ENCODE measurements around the gene ITGA3. TPM values are rescaled to one million over a fixed set of nuclear protein-coding genes. Genes with fewer than 3 reads are reported as not detected.
A peak's percentile ranks its signal among the peaks of the same experiment; 100 is the strongest.

Gene ITGA3
- total RNA-seq, 4 donors from 2014 or later = 44.4 to 86.3 (median 77.0) TPM

DNA sequence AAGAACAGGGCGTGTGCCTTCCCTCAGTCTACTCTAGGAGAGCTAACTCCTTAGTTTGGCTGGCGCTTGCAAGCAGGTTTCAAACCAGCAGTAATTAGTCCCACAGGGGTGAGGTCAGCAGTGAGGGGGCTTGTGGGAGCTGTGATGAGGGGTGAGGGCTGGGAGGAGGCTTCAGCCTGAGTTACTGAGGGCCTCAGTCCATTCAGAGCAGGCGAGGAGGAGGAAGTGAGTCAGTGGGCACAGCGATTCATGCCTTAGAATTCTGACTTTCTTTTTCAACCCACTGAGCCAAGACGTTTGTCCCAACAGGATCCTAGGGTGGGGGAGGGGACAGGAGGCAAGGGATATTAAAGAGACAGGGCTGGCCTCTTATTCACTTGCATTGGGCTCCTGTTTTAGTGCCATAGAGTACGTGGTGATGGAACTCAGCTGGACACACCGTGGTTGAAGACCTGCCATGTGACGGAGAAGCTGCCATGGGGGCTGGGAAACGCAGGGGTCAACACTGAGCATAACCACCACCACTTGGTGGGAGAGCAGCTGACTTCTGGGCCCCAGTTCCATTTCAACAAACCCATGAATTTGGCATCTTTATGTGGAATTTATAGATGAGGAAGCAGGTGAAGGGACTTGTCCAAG lies 8.3 kb upstream of the ITGA3 start:
- WGBS, 2 donors = 25 to 42% methylated on average over 4 to 6 of the region's 9 CpGs
- DNase-seq = no peak
- intact Hi-C loops (cut with DNase I) = no loop called here
- Histone ChIP-seq H3K4me1 (peaks cover 13 to 71% (median 49%) of the 10 kb centered on the region in 3 donors), H3K27ac (peak overlapping the region in 3 of 4 donors; percentile 42 to 61 (median 54)), H3K9me3 (no peaks in the 10 kb centered on the region), H3K27me3 (no peaks in the 10 kb centered on the region), H3K4me3 (no peak overlapping the region), H3K36me3 (no peaks in the 10 kb centered on the region)
- TF ChIP-seq, protein P1, sequence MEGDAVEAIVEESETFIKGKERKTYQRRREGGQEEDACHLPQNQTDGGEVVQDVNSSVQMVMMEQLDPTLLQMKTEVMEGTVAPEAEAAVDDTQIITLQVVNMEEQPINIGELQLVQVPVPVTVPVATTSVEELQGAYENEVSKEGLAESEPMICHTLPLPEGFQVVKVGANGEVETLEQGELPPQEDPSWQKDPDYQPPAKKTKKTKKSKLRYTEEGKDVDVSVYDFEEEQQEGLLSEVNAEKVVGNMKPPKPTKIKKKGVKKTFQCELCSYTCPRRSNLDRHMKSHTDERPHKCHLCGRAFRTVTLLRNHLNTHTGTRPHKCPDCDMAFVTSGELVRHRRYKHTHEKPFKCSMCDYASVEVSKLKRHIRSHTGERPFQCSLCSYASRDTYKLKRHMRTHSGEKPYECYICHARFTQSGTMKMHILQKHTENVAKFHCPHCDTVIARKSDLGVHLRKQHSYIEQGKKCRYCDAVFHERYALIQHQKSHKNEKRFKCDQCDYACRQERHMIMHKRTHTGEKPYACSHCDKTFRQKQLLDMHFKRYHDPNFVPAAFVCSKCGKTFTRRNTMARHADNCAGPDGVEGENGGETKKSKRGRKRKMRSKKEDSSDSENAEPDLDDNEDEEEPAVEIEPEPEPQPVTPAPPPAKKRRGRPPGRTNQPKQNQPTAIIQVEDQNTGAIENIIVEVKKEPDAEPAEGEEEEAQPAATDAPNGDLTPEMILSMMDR (IDR thresholded peaks at IDR 0.05) = no peak
- no peak for TF ChIP-seq POLR2A (IDR thresholded peaks at IDR 0.05)

DNA sequence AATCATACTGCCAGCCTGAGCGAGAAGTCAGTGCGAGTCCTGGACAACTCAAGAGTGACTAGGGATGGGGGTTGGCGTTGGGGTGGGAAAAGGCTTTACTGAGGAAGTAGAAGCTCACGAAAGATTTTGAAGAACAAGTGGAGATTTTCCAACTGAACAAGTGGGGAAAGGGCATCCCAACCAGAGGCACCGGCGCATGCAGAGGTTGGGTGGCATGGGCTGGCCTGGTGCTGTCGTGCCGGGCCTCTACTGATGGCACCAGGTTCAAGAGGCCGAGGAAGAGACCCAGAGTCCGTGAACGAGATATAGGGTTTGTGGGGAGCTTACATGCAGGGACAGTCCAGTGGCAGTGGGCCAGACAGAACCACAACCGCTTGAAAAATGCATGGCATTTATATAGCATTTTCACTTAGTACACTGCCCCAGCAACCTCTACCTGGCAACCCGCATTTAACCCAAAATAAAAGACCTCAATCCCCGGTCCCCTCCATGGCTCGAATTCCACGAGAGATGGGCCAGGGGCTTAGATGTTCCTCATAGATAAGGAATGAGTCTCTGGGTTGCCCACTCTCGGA lies 7.7 kb upstream of the ITGA3 start:
- Histone ChIP-seq H3K9me3 (no peaks in the 10 kb centered on the region), H3K36me3 (no peaks in the 10 kb centered on the region), H3K27me3 (no peaks in the 10 kb centered on the region), H3K4me1 (peaks cover 19 to 74% (median 51%) of the 10 kb centered on the region in 3 donors), H3K4me3 (no peak overlapping the region), H3K27ac (peak overlapping the region in 1 of 4 donors; percentile 54)
- no peak for DNase-seq
- 91 to 98% methylated on average over 8 to 16 of the region's 17 CpGs for WGBS, 2 donors
- intact Hi-C loops (cut with DNase I) = no loop called here
- no peak for TF ChIP-seq POLR2A (IDR thresholded peaks at IDR 0.05)
- TF ChIP-seq, protein P1 (IDR thresholded peaks at IDR 0.05) = no peak

DNA sequence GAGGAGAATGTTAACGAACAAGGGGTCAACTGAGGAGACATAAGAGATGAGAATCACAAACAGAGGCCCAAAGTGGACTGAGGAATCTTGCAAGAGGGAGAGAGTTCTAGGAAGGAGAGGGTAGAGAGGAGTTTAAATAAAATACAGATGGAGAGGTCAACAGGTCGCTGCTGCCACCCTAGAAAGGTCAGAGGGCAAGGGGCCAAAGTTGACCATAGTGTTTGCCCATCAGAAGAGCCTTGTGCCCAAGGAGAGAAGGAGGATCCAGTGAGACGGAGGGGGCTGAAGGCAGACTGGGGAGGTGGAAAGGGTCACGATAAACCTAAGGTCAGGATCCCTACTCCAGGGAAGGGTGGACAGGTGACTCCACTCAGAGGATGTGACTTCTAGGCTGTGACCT lies 6.9 kb upstream of the ITGA3 start:
- Histone ChIP-seq H3K9me3 (no peaks in the 10 kb centered on the region), H3K36me3 (no peaks in the 10 kb centered on the region), H3K4me3 (no peak overlapping the region), H3K4me1 (peaks cover 19 to 76% (median 58%) of the 10 kb centered on the region in 3 donors), H3K27ac (no peak overlapping the region), H3K27me3 (no peaks in the 10 kb centered on the region)
- no peak for DNase-seq
- intact Hi-C loops (cut with DNase I) = no loop called here
- no peak for TF ChIP-seq POLR2A (IDR thresholded peaks at IDR 0.05)
- TF ChIP-seq, protein P1 (IDR thresholded peaks at IDR 0.05) = no peak
- 82 to 88% methylated on average over 4 of the region's 4 CpGs for WGBS, 2 donors

DNA sequence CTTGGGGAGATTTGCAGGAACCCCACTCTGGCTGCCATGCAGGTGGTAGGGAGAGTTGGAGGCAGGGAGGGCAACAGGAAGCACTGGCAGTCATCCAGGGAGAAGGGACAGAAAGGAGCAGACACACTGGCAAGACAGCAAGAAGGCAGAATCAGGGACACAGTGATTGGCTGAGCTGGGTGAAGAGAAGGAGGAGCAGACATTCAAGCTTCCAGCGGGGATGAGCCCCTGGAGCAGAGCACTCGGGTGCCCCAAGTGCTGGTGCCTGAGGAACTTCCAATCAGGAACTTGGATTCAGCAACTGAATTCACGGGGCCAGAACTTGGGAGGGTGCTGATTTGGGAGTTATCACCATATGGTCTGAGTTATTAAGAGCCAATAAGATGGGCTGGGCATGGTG lies 6.3 kb upstream of the ITGA3 start:
- Histone ChIP-seq H3K27me3 (no peaks in the 10 kb centered on the region), H3K36me3 (no peaks in the 10 kb centered on the region), H3K4me1 (peaks cover 20 to 76% (median 61%) of the 10 kb centered on the region in 3 donors), H3K4me3 (no peak overlapping the region), H3K27ac (no peak overlapping the region), H3K9me3 (no peaks in the 10 kb centered on the region)
- TF ChIP-seq, protein P1 (IDR thresholded peaks at IDR 0.05) = no peak
- TF ChIP-seq POLR2A (IDR thresholded peaks at IDR 0.05) = no peak
- DNase-seq = no peak
- WGBS, 2 donors = 63 to 69% methylated on average over 3 of the region's 3 CpGs
- intact Hi-C loops (cut with DNase I) = no loop called here

DNA sequence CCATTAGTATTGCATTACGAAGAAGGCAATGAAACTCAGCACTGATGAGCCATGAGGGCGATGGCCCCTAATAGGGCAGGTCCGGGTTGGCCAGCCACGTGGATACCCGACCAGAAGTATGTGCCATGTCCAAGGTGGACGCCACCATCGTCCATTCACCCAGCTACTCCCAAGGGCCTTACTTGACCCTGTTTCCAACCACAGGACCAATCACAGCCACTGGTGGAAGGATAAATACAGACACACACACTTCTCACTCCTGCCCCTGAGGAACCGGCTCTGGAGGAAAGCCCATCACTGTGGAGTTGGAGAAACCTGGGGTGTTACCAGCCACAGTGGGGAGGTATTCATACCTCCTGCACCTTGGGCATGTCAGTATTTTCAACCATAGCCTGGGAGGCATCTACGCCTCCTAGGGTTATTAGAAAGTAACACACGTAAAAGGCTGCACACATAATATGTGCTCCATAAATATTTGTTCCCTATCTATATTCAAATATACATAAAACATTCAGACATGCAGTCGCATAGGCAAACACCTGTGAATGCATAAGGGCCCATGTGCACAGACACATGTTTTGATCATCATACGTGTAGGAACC lies 5.4 kb upstream of the ITGA3 start:
- H3K27ac ChIP-seq = peak overlapping the region; percentile 32 to 67 (median 60)
- 59 to 68% methylated on average over 7 to 12 of the region's 12 CpGs for WGBS, 2 donors

More for the DNA sequence above, 5.4 kb upstream of the ITGA3 start:
- TF ChIP-seq, protein P1 (IDR thresholded peaks at IDR 0.05) = no peak
- TF ChIP-seq POLR2A (IDR thresholded peaks at IDR 0.05) = no peak
- Histone ChIP-seq H3K27me3 (no peaks in the 10 kb centered on the region), H3K9me3 (no peaks in the 10 kb centered on the region), H3K4me1 (peaks cover 23 to 76% (median 63%) of the 10 kb centered on the region in 3 donors), H3K36me3 (no peaks in the 10 kb centered on the region), H3K4me3 (no peak overlapping the region)
- no peak for DNase-seq
- intact Hi-C loops (cut with DNase I) = no loop called here
